HUES64 (cell line): ENCODE results near the gene IQCM.
"Not testable (repeated sequence)": the region's sequence is repeated elsewhere in the genome, so short reads cannot be mapped to it uniquely, and the experiment has no call there.

Experiments
- H3K27ac ChIP-seq: 2 replicates; pipeline ENCODE4 v1.7.0; 2013; ENCODE audit warnings: low read depth, low read length, inconsistent platforms
- H3K27me3 ChIP-seq: 2 replicates; pipeline ENCODE4 v1.6.1; 2013; ENCODE audit warnings: mild to moderate bottlenecking, low read length; ENCODE audit not compliant: insufficient read depth
- H3K36me3 ChIP-seq: 2 replicates; pipeline ENCODE4 v1.6.1; 2013; ENCODE audit warnings: mild to moderate bottlenecking, low read length; ENCODE audit not compliant: insufficient read depth
- H3K4me1 ChIP-seq: 2 replicates; pipeline ENCODE4 v1.6.1; 2013; ENCODE audit warnings: mild to moderate bottlenecking, low read length, moderate library complexity; ENCODE audit not compliant: insufficient read depth
- H3K4me3 ChIP-seq: 2 replicates; pipeline ENCODE4 v1.5.1; 2013; ENCODE audit warnings: mild to moderate bottlenecking, low read length, moderate library complexity
- H3K9ac ChIP-seq: 2 replicates; pipeline ENCODE4 v1.6.1; 2013; ENCODE audit warnings: mild to moderate bottlenecking, low read depth, low read length
- H3K9me3 ChIP-seq: 2 replicates; pipeline ENCODE4 v1.6.1; 2013; ENCODE audit warnings: low read depth, low read length; ENCODE audit not compliant: insufficient read depth
- WGBS: fragments of 150-250, 120-280 bp; methylation state at CpG from one replicate; pipeline ENCODE4 v1.1.7; 2013; ENCODE audit warnings: missing lambda C conversion rate; 5-methylcytosine and 5-hydroxymethylcytosine counted together

The IQCM gene

GRCh38 chr4:149353241-149353640 lies 462.4 kb downstream of the IQCM start:
- Histone ChIP-seq H3K36me3 (no peaks in the 10 kb centered on the region), H3K9me3 (no peaks in the 10 kb centered on the region; the same call in 1 of the 2 replicates), H3K9ac (no peak overlapping the region), H3K4me1 (no peaks in the 10 kb centered on the region), H3K27me3 (no peaks in the 10 kb centered on the region), H3K4me3 (no peak overlapping the region), H3K27ac (no peak overlapping the region)
- WGBS, result 83% methylated on average over 2 of the region's 3 CpGs

GRCh38 chr4:149349541-149349940 lies 466.1 kb downstream of the IQCM start:
- no peaks in the 10 kb centered on the region for H3K27me3 ChIP-seq
- H3K36me3 ChIP-seq, result no peaks in the 10 kb centered on the region
- H3K4me3 ChIP-seq, result no peak overlapping the region
- no peaks in the 10 kb centered on the region for H3K9me3 ChIP-seq
- H3K27ac ChIP-seq, result no peak overlapping the region
- H3K9ac ChIP-seq, result no peak overlapping the region
- no peaks in the 10 kb centered on the region for H3K4me1 ChIP-seq

GRCh38 chr4:149347139-149347538 lies 468.5 kb downstream of the IQCM start:
- 91% methylated on average over 2 of the region's 3 CpGs for WGBS
- no peaks in the 10 kb centered on the region for H3K4me1 ChIP-seq
- no peaks in the 10 kb centered on the region for H3K9me3 ChIP-seq
- no peak overlapping the region for H3K9ac ChIP-seq
- H3K27me3 ChIP-seq, result no peaks in the 10 kb centered on the region
- no peaks in the 10 kb centered on the region for H3K36me3 ChIP-seq
- H3K27ac ChIP-seq, result no peak overlapping the region
- no peak overlapping the region for H3K4me3 ChIP-seq

GRCh38 chr4:149345424-149345823 lies 470.2 kb downstream of the IQCM start:
- Histone ChIP-seq H3K4me3 (no peak overlapping the region), H3K27ac (no peak overlapping the region), H3K9ac (no peak overlapping the region), H3K27me3 (no peaks in the 10 kb centered on the region), H3K36me3 (no peaks in the 10 kb centered on the region), H3K4me1 (no peaks in the 10 kb centered on the region), H3K9me3 (no peaks in the 10 kb centered on the region)
- WGBS, result 92% methylated on average over 1 of the region's 1 CpG

DNA sequence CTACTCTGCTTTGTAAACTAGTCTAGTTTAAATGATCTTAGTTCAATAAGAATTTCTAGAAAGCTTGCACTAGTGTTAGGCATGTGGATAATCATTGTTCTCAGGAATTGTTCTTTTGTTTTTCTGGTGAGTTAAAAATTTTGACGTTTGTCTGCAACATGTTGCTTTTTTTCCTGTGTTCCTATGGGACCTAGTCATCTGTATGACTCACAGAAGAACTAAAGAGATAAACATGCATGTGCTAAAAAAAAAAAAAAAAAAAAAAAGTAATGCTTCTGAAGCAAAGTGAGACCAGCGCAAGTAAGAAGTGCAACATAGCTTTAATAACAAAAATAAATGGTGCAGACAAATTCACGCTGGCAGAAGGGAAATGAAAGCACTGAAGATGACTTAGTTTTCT lies 471.2 kb downstream of the IQCM start:
- Histone ChIP-seq H3K36me3 (no peaks in the 10 kb centered on the region), H3K27ac (no peak overlapping the region), H3K4me3 (no peak overlapping the region), H3K9me3 (no peaks in the 10 kb centered on the region), H3K27me3 (no peaks in the 10 kb centered on the region), H3K9ac (no peak overlapping the region), H3K4me1 (no peaks in the 10 kb centered on the region)
- WGBS, result 88% methylated on average over 3 of the region's 3 CpGs

- Histone ChIP-seq H3K27me3 (no peaks in the 10 kb centered on the region), H3K27ac (no peak overlapping the region), H3K9ac (no peak overlapping the region), H3K4me3 (no peak overlapping the region), H3K36me3 (no peaks in the 10 kb centered on the region), H3K9me3 (no peaks in the 10 kb centered on the region), H3K4me1 (no peaks in the 10 kb centered on the region)
Observed at GRCh38 chr4:149343614-149344013, 472.0 kb downstream of the IQCM start.

DNA sequence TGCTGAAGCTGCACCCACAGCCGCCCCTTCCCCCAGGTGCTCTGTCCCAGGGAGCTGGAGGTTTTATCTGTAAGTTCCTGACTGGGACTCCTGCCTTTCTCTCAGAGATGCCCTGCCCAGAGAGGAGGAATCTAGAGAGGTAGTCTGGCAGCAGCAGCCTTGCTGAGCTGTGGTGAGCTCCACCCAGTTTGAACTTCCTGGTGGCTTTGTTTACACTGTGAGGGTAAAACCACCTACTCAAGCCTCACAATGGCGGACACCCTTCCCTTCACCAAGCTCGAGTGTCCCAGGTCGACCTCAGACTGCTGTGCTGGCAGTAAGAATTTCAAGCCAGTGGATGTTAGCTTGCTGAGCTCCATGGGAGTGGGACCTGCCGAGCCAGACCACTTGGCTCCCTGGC lies 474.5 kb downstream of the IQCM start:
- H3K4me1 ChIP-seq, H3K27me3 ChIP-seq, H3K27ac ChIP-seq, H3K4me3 ChIP-seq, H3K9ac ChIP-seq, H3K36me3 ChIP-seq, H3K9me3 ChIP-seq: not testable (repeated sequence)
- WGBS, result 89% methylated on average over 5 of the region's 5 CpGs

DNA sequence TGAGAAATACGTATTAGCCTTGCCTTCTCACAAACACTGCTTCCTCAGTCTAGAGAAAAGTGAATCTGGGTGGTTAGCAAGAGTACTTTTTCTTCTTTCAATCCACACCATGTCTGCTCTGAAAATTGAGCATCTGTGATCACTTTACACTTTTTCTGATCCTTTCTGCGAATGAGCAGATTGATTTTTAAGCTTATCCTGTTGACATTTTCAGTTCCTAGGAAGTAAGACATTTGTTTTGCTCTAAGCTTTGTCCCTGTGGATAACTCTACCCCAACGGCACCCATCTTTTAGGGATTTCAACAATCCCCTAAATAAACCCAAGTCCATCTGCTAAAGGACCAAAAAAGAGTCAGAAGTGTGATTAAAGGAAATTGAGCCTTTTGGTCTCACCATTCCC lies 487.5 kb downstream of the IQCM start:
- H3K27ac ChIP-seq, result no peak overlapping the region
- H3K4me3 ChIP-seq, result no peak overlapping the region
- H3K4me1 ChIP-seq, result no peaks in the 10 kb centered on the region
- no peaks in the 10 kb centered on the region for H3K27me3 ChIP-seq
- peaks cover 19% of the 10 kb centered on the region for H3K9me3 ChIP-seq
- 82% methylated on average over 2 of the region's 3 CpGs for WGBS
- no peaks in the 10 kb centered on the region for H3K36me3 ChIP-seq
- no peak overlapping the region for H3K9ac ChIP-seq

- H3K4me3 ChIP-seq, result no peak overlapping the region
- H3K36me3 ChIP-seq, result no peaks in the 10 kb centered on the region
- H3K4me1 ChIP-seq, result no peaks in the 10 kb centered on the region
- no peak overlapping the region for H3K27ac ChIP-seq
- H3K27me3 ChIP-seq, result no peaks in the 10 kb centered on the region
- H3K9ac ChIP-seq, result no peak overlapping the region
- WGBS, result no CpG with 5 or more reads among the region's 1 CpG
- H3K9me3 ChIP-seq, result peaks cover 62% of the 10 kb centered on the region
Observed at GRCh38 chr4:149322203-149322602, 493.4 kb downstream of the IQCM start.

- Histone ChIP-seq H3K9ac (no peak overlapping the region), H3K9me3 (peaks cover 58% of the 10 kb centered on the region), H3K4me1 (no peaks in the 10 kb centered on the region), H3K27me3 (no peaks in the 10 kb centered on the region), H3K36me3 (no peaks in the 10 kb centered on the region), H3K4me3 (no peak overlapping the region), H3K27ac (no peak overlapping the region)
- WGBS, result no CpG with 5 or more reads among the region's 1 CpG
Observed at GRCh38 chr4:149321438-149321837, 494.2 kb downstream of the IQCM start.

DNA sequence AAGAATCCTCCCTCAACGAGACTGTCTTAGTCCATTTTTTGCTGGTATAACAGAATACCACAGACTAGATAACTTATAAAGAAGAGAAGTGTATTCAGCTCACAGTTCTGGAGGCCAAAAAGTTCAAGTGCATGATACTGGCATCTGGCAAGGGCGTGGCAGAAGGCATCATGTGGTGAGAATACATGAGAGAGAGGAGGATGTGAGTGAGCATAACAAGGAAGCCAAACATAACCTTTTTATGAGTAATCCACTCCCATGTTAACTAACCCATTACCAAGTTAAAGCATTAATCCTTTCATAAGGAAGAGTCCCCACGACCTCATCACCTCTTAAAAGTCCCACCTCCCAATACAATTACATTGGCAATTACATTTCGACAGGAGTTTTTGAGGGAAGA lies 504.6 kb downstream of the IQCM start:
- Histone ChIP-seq H3K36me3 (no peaks in the 10 kb centered on the region), H3K4me3 (no peak overlapping the region), H3K27ac (no peak overlapping the region), H3K9ac (no peak overlapping the region), H3K9me3 (peaks cover 7% of the 10 kb centered on the region; the same call in 1 of the 2 replicates), H3K4me1 (no peaks in the 10 kb centered on the region), H3K27me3 (no peaks in the 10 kb centered on the region)
- WGBS, result 82% methylated on average over 4 of the region's 4 CpGs

- H3K27me3 ChIP-seq, result no peaks in the 10 kb centered on the region
- H3K4me1 ChIP-seq, result no peaks in the 10 kb centered on the region
- H3K4me3 ChIP-seq, result no peak overlapping the region
- H3K9ac ChIP-seq, result no peak overlapping the region
- H3K27ac ChIP-seq, result no peak overlapping the region
- no peaks in the 10 kb centered on the region for H3K9me3 ChIP-seq
- H3K36me3 ChIP-seq, result no peaks in the 10 kb centered on the region
Observed at GRCh38 chr4:149306537-149306936, 509.1 kb downstream of the IQCM start.
